Posterior vena cava (tissue), 2 donors: ENCODE data around the gene EPS8L2. TPM values are rescaled to one million over a fixed set of nuclear protein-coding genes. Genes with fewer than 3 reads are reported as not detected.

Experiments
- DNase-seq: peaks from one replicate; pipeline ENCODE4 v3.0.0-alpha.2; 2020; ENCODE audit warnings: low spot score
- intact Hi-C, 2 donors: fragments of 100-400 bp; cut with DNase I; formaldehyde crosslinking; loops; one replicate each; pipeline versions ENCODE4 v1.14.1 to v1.14.2; 2022 to 2023
- long read RNA-seq, 2 donors: library from polyadenylated mRNA; unstranded; transcript quantifications; one replicate each; pipeline ENCODE4 v2.0.0, GENCODE V29; 2020 to 2021
- total RNA-seq, 2 donors: library from RNA; stranded (reverse); fragmentation: NEBNext Ultra II Directional; extraction: Animal tissue kit (Norgen Biotek cat#: 25700); gene quantifications; one replicate each; pipeline ENCODE4 v1.2.1, GENCODE V29; 2021
- donor health status: DM: yes; HTN: yes; CAD: no.
- donor health status: DM: yes; HTN: yes; CAD: no.

EPS8L2 gene
- total RNA-seq = 10 to 100 TPM; 23.8 to 38.3 TPM
- long read RNA-seq, donor 1, partial matches to known transcripts = 1 of 12 reads
- long read RNA-seq, donor 1, other reads (novel, unspliced or antisense) = 5 of 12 reads
- long read RNA-seq, donor 2, transcript EPS8L2-201 (21 exons, 3,148 nt) = major isoform, 8 of 44 reads
- long read RNA-seq, donor 2, partial matches to known transcripts = 21 of 44 reads
- long read RNA-seq, donor 2, other reads (novel, unspliced or antisense) = 7 of 44 reads

DNA sequence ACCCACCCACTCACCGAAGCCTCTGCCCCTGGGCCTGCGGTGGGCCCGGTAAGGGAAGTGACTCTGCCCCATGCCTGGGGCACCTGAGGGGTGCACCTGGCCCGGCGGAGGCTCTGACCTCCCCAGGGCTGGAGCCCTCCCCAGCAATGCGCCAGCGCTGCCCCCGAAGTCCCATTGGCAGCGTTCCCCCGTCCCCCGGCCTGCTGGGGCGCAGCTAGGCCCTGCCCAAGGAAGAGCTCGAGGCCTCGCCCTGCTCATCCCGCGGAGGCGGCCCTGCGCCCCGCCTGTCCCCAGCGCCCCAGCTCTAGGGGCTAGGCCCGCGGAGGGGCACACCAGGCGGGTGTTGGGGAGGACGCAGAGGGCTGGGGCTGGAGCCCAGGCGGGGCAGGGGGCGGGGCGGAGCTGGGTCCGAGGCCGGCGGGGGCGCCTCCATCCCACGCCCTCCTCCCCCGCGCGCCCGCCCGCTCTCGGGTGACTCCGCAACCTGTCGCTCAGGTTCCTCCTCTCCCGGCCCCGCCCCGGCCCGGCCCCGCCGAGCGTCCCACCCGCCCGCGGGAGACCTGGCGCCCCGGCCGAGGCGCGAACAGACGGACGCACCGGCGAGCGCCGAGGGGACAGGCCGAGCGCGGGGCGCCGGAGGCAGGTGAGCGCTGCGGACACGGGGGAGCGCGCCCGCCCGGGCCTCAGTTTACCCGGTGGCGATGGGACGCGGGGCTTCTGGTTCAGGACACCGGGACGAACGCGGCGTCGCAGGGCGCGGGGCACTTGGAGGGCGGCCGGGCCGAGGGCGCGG is at the start of gene EPS8L2:
TSS of gene EPS8L2 (plus strand) at position 586 of the 793 bp plus-strand sequence. CDS start 3,177 bp downstream, outside the sequence.
- peak; percentile 77 for DNase-seq
- intact Hi-C loops = no loop called here

- intact Hi-C loops = no loop called here
- no peak for DNase-seq
These were observed 49.6 kb upstream of the EPS8L2 start for GRCh38 chr11:656426-656825.

- intact Hi-C loops = no loop called here
- DNase-seq = no peak
These were observed 49.2 kb upstream of the EPS8L2 start for GRCh38 chr11:656866-657265.

GRCh38 chr11:657691-658126 is 48.3 kb upstream of the EPS8L2 start:
- DNase-seq = no peak
- intact Hi-C loops = no loop called here

DNA sequence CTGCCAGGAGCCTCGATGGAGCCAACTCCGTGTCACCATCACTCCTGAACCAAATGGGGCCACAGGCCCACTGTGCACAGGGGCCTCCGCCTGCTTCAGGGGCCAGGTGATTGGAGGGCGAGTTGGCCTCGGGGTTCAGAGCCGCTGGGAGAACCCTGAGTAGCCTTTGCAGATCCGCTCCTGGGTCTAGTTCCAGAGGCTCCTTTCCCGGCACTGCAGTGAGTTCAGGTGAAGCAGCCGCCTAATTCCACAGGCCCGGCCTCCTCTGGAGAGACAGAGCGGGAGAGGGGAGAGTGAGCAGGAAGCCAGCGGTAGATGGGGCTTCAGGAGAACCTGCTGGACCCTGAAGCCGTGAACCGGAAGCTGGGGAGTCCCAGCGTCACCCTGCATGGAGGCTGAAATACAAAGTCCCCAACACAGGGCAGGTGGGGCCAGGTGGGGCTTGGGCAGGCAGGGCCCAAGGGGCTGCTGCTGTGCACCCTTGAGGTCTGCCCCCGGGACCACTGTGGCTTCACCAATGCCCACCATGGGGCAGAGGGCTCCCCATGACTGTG is 46.4 kb upstream of the EPS8L2 start:
- DNase-seq = no peak
- intact Hi-C loops = loop anchor here (5.0 to 10.0 kb wide), 3 partner anchors 63 to 135 kb away; partner anchors contain the start of genes CEND1 (in 1 of the 2) and SLC25A22 (in 1 of the 2)

GRCh38 chr11:660281-660680 is 45.8 kb upstream of the EPS8L2 start:
- intact Hi-C loops = loop anchor here (5.0 to 10.0 kb wide), 3 partner anchors 62 to 135 kb away; partner anchors contain the start of genes CEND1 (in 1 of the 2) and SLC25A22 (in 1 of the 2)
- no peak for DNase-seq

- no peak for DNase-seq
- intact Hi-C loops = loop anchor here (5.0 to 10.0 kb wide), 3 partner anchors 61 to 134 kb away; partner anchors contain the start of genes CEND1 (in 1 of the 2) and SLC25A22 (in 1 of the 2)
These were observed 45.2 kb upstream of the EPS8L2 start for GRCh38 chr11:660681-661444.

DNA sequence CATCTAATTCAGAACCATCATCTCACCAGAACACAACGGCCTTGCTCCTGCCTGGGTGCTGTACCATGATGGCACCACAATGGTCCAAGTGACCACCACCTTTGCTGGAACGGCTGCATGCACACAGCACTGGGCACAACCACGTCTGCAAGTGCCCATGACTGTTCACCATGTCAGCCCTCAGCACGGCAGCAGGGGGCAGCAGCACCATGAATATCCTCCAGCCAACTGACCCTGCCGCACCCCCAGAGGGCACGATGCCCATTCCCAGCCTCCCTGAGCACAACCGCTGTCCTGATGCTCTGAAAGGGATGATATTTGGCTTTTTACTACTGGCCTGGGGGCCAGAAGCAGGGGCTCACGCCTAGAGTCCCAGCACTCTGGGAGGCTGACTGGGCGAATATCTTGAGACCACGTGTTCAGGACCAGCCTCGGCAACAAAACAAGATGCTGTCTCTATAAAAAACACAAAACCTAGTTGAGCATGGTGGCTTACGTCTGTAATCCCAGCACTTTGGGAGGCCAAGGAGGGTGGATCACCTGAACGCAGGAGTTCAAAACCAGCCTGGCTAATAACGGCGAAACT is 43.2 kb upstream of the EPS8L2 start:
- DNase-seq = peak; percentile 92
- intact Hi-C loops = loop anchor here (5.0 to 10.0 kb wide), 3 partner anchors 60 to 132 kb away; partner anchors contain the start of genes CEND1 (in 1 of the 2) and SLC25A22 (in 1 of the 2)

DNA sequence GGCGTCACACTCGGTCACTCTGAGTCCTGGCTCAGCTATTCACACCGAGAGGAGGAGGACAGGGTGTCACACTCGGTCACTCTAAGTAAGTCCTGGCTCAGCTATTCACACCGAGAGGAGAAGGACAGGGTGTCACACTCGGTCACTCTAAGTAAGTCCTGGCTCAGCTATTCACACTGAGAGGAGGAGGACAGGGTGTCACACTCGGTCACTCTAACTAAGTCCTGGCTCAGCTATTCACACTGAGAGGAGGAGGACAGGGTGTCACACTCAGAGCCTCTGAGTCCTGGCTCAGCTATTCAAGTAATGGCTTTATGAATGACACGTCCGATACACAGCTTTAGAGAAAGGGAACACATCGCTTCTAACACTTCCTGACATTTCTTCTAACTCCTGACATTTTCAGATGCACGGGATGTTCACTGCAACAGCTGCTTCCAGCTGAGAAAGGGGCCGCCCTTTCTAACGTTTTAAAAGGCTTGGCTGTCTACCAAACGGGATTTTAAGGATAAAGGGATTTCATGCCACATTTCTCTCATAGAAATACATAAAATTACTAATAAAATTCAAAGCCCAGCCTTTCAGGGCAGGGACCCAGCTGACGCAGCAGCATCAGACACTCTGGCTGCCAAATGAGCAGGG is 40.8 kb upstream of the EPS8L2 start:
- DNase-seq = no peak
- intact Hi-C loops = loop anchor here in 1 of 2 donors (10.0 kb wide), 2 partner anchors 60 to 130 kb away; partner anchors contain the start of genes CEND1 and SLC25A22

GRCh38 chr11:665704-666281 is 40.2 kb upstream of the EPS8L2 start:
- DNase-seq = no peak
- intact Hi-C loops = loop anchor here in 1 of 2 donors (10.0 kb wide), 2 partner anchors 59 to 129 kb away; partner anchors contain the start of genes CEND1 and SLC25A22

- intact Hi-C loops = no loop called here
These were observed 32.2 kb upstream of the EPS8L2 start for GRCh38 chr11:673866-674265.

GRCh38 chr11:674406-674805 is 31.6 kb upstream of the EPS8L2 start:
- DNase-seq = no peak
- intact Hi-C loops = no loop called here

More at GRCh38 chr11:673866-674265, 32.2 kb upstream of the EPS8L2 start:
- no peak for DNase-seq

DNA sequence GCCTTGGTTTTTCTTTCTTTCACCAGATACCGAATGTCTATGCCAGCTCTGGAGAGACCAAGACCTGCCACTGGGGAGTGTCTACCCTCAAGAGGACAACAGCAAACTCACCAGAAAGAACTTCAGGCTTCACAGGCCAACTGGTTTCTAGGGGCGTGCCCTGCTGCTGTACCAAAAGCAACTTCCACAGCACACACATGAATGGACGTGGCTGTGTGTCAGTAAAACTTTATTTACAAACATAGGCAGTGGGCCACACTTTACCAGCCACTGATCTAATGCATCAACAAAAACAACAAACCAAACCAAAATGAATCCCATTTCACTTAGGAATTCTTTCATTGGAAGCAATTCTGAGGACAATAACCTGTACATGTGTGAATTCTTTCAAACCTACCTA is 27.7 kb upstream of the EPS8L2 start:
- no peak for DNase-seq
- intact Hi-C loops = no loop called here

DNA sequence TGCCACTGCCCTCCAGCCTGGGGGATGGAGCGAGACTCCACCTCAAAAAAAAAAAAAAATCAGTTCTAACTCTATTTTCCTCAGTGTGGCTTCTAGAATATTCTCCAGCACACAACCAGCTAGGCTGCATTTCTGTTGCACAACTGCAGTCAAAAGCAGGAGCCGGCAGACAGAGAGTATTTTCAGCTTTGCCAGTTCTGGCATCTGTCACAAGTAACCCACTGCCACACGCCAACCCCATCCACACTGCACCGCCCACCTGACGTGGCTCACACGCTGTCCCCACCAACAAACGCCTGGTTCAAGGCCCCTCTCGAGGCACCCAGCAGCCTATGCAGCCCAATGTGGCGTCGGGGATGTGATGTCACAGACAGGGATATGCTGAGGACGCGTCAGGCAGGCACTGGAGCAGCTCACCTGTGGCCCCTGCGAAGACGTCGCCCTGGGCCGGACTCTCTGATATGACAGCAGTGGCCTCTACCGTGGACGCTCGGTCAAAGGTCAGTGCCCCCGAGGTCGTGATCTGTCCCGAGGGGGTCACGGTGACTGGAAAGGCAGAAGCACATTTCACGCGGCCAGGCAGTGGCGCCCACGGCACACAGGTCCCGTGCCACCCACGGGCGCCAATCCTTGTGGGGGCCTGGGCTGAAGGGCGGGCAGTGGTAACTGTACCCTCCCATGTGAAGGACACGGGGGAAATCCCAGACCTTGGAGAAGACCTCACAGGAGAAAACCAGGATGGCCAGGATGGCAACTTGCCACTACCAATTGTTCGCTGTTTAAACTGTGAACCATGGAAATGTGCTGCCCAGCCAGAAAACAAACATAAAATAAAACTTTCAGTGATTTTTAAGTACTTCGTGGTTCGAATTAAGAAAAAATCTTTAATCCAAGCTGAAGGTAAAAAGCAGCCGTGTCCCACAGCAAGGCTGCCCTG is 26.5 kb upstream of the EPS8L2 start:
- intact Hi-C loops = no loop called here
- no peak for DNase-seq

GRCh38 chr11:680476-680875 is 25.6 kb upstream of the EPS8L2 start:
- intact Hi-C loops = no loop called here
- DNase-seq = no peak

DNA sequence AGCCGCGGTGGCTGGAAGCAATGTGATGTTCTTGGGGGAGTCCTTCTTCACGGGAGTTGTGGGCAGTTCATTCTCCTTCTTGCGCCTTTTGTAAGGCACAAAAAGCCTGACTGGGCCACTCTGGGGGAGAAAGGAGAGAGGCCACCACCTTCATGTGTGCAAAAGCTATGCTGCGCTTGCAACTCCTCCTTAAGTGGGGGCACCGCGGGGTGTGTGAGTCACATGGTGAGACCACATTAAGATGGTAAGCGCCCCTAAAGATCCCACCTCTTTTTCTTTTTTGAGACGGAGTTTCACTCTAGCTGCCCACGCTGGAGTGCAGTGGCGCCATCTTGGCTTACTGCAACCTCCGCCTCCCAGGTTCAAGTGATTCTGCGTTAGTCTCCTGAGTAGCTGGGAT is 25.1 kb upstream of the EPS8L2 start:
- intact Hi-C loops = no loop called here
- no peak for DNase-seq
